Mesenchymal stem cell (in vitro differentiated cells and primary cell): ENCODE measurements around the gene SLIT3.

Source experiments
- DNase-seq: peaks from one replicate; pipeline ENCODE4 v3.0.0-alpha.2; 2013
- H2AFZ ChIP-seq: one replicate; pipeline ENCODE4 v1.6.1; 2013; ENCODE audit warnings: low read depth, mild to moderate bottlenecking, control low read depth, inconsistent platforms, low read length, moderate library complexity
- H2AK5ac ChIP-seq: 2 replicates; pipeline ENCODE4 v1.6.1; 2013; ENCODE audit warnings: low read length, moderate library complexity, mild to moderate bottlenecking, inconsistent platforms; ENCODE audit not compliant: severe bottlenecking
- H2BK120ac ChIP-seq: one replicate; pipeline ENCODE4 v1.6.1; 2013; ENCODE audit warnings: low read depth, mild to moderate bottlenecking, inconsistent platforms, low read length, moderate library complexity
- H2BK12ac ChIP-seq, 2 experiments: one replicate each; pipeline ENCODE4 v1.6.1; 2013; ENCODE audit warnings: inconsistent platforms in 2 of 2, low read length in 2 of 2, mild to moderate bottlenecking in 2 of 2, moderate library complexity in 2 of 2, control low read depth in 1 of 2
- H2BK15ac ChIP-seq: one replicate; pipeline ENCODE4 v1.6.1; 2013; ENCODE audit warnings: mild to moderate bottlenecking, low read depth, inconsistent platforms; ENCODE audit not compliant: poor library complexity, severe bottlenecking
- H2BK5ac ChIP-seq: 2 replicates; pipeline ENCODE4 v1.6.1; 2013; ENCODE audit warnings: low read depth, mild to moderate bottlenecking, low read length, control low read depth, inconsistent platforms; ENCODE audit not compliant: poor library complexity, severe bottlenecking
- H3K14ac ChIP-seq, 2 experiments: one replicate each; pipeline ENCODE4 v1.6.1; 2013; ENCODE audit warnings: inconsistent platforms in 2 of 2, low read length in 2 of 2, control low read depth in 1 of 2, mild to moderate bottlenecking in 1 of 2, moderate library complexity in 1 of 2
- H3K18ac ChIP-seq, 2 experiments: one replicate each; pipeline ENCODE4 v1.6.1; 2013; ENCODE audit warnings: inconsistent platforms in 2 of 2, low read length in 2 of 2, control low read depth in 1 of 2, low read depth in 1 of 2, mild to moderate bottlenecking in 1 of 2
- H3K23ac ChIP-seq, 2 experiments: one replicate each; pipeline ENCODE4 v1.6.1; 2013; ENCODE audit warnings: inconsistent platforms in 2 of 2, low read length in 2 of 2, mild to moderate bottlenecking in 2 of 2, moderate library complexity in 2 of 2, control low read depth in 1 of 2
- H3K27ac ChIP-seq: 2 replicates; pipeline ENCODE4 v1.5.1; 2013; ENCODE audit warnings: mild to moderate bottlenecking, moderate library complexity, low read length, control low read depth, inconsistent platforms; ENCODE audit not compliant: poor library complexity, severe bottlenecking
- H3K27me3 ChIP-seq, 2 experiments: 2 replicates each; pipeline versions ENCODE4 v1.6.1 to v1.7.0; 2013; ENCODE audit warnings: low read length in 2 of 2, mild to moderate bottlenecking in 2 of 2, moderate library complexity in 2 of 2, control low read depth in 1 of 2, inconsistent platforms in 1 of 2; ENCODE audit not compliant: control insufficient read depth in 1 of 2, insufficient read depth in 1 of 2
- H3K36me3 ChIP-seq, 2 experiments: 2 replicates each; pipeline versions ENCODE4 v1.6.1 to v1.7.0; 2013; ENCODE audit warnings: low read length in 2 of 2, control low read depth in 1 of 2, inconsistent platforms in 1 of 2, low read depth in 1 of 2, mild to moderate bottlenecking in 1 of 2; ENCODE audit not compliant: insufficient read depth in 2 of 2, control insufficient read depth in 1 of 2
- H3K4ac ChIP-seq, 2 experiments: one replicate each; pipeline ENCODE4 v1.6.1; 2013; ENCODE audit warnings: inconsistent platforms in 2 of 2, low read length in 2 of 2, mild to moderate bottlenecking in 2 of 2, moderate library complexity in 2 of 2, control low read depth in 1 of 2, low read depth in 1 of 2
- H3K4me1 ChIP-seq: 2 replicates; pipeline ENCODE4 v1.6.1; 2013; ENCODE audit warnings: low read depth, low read length, control low read depth; ENCODE audit not compliant: control insufficient read depth, insufficient read depth
- H3K4me2 ChIP-seq: 2 replicates; pipeline ENCODE4 v1.6.1; 2013; ENCODE audit warnings: low read length, mild to moderate bottlenecking, inconsistent platforms; ENCODE audit not compliant: poor library complexity, severe bottlenecking
- H3K4me3 ChIP-seq, 2 experiments: 2 replicates each; pipeline versions ENCODE4 v1.5.1 to v1.7.0; 2013; ENCODE audit warnings: low read length in 2 of 2, mild to moderate bottlenecking in 2 of 2, control low read depth in 1 of 2, low read depth in 1 of 2; ENCODE audit not compliant: insufficient read depth in 1 of 2
- H3K79me1 ChIP-seq: replicated peaks from 2 replicates; pipeline ENCODE4 v1.6.1; 2013; ENCODE audit warnings: mild to moderate bottlenecking, control low read depth, low read length, inconsistent platforms; ENCODE audit not compliant: poor library complexity, severe bottlenecking
- H3K9ac ChIP-seq: 2 replicates; pipeline ENCODE4 v1.7.0; 2013; ENCODE audit warnings: mild to moderate bottlenecking, low read length, moderate library complexity
- H3K9me3 ChIP-seq: 2 replicates; pipeline ENCODE4 v1.7.0; 2013; ENCODE audit warnings: mild to moderate bottlenecking, low read length; ENCODE audit not compliant: control insufficient read depth
- H4K8ac ChIP-seq: one replicate; pipeline ENCODE4 v1.6.1; 2013; ENCODE audit warnings: inconsistent platforms, mild to moderate bottlenecking, low read length, moderate library complexity
- H4K91ac ChIP-seq: one replicate; pipeline ENCODE4 v1.6.1; 2013; ENCODE audit warnings: mild to moderate bottlenecking, low read length, inconsistent platforms
- WGBS: methylation state at CpG from one replicate; pipeline ENCODE4 v1.1.7; 2013; ENCODE audit warnings: mixed read lengths; 5-methylcytosine and 5-hydroxymethylcytosine counted together

The SLIT3 gene

DNA sequence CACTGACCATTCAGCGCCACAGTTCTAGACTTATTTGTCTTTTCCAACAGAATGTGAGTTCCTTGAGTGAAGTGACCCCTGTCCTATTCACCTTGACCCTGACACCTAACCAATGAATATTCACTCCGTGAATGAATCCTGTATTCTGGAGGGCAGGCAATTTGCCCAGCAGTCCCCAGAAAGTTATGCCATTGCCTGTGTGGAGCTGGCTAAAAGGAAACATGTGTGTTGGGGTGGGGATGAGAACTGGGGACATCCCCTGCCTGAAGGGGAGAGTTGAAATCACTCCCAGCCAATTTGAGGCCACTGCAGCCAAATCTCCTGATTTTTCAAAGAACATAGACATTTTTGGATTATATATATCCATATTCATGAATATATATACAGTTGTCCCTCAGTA is 199.0 kb downstream of the SLIT3 start:
- no peak overlapping the region for H3K9ac ChIP-seq
- H3K9me3 ChIP-seq: no peaks in the 10 kb centered on the region
- H3K4me1 ChIP-seq: peaks cover 7% of the 10 kb centered on the region
- H2AFZ ChIP-seq: no peak overlapping the region
- H3K27ac ChIP-seq: no peak overlapping the region
- no peak for DNase-seq
- H2BK15ac ChIP-seq: no peak overlapping the region
- H3K79me1 ChIP-seq: no peaks in the 10 kb centered on the region
- no peak overlapping the region for H3K4me3 ChIP-seq
- no peak overlapping the region for H4K91ac ChIP-seq
- H4K8ac ChIP-seq: no peak overlapping the region
- no peak overlapping the region for H3K4me2 ChIP-seq
- no peak overlapping the region for H3K23ac ChIP-seq
- H2AK5ac ChIP-seq: no peak overlapping the region
- H2BK5ac ChIP-seq: no peak overlapping the region
- H2BK120ac ChIP-seq: no peak overlapping the region
- 70% methylated on average over 1 of the region's 2 CpGs for WGBS
- no peak overlapping the region for H3K14ac ChIP-seq
- H3K27me3 ChIP-seq: peaks cover 0 to 11% of the 10 kb centered on the region in 2 experiments
- no peak overlapping the region for H3K18ac ChIP-seq
- no peak overlapping the region for H2BK12ac ChIP-seq
- H3K36me3 ChIP-seq: peaks cover 0 to 33% of the 10 kb centered on the region in 2 experiments
- no peak overlapping the region for H3K4ac ChIP-seq

DNA sequence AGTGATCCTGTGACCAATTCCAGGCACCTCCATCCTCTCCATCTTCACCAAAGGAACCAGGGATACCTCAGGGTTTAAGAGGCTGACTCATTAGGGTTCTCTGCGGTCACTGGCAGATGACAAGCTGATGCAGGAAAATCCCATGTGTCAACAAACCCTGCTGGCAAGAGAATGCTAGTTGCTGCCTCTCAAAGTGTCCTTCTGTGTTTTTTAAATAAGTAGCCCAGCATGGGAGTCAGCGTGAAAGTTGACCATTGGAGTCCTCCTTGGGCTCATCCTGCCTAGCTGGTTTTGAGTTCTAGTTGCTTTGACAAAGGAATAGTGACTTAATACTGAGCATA is 200.2 kb downstream of the SLIT3 start:
- Histone ChIP-seq H2BK120ac (no peak overlapping the region), H3K4me3 (peak overlapping the region in 1 of 2 experiments; percentile 27), H3K14ac (no peak overlapping the region), H3K4ac (no peak overlapping the region), H3K27ac (no peak overlapping the region), H3K79me1 (no peaks in the 10 kb centered on the region), H3K18ac (no peak overlapping the region), H2AFZ (no peak overlapping the region), H4K8ac (no peak overlapping the region), H3K27me3 (peaks cover 0 to 4% of the 10 kb centered on the region in 2 experiments), H3K36me3 (peaks cover 0 to 26% of the 10 kb centered on the region in 2 experiments), H3K4me1 (peaks cover 7% of the 10 kb centered on the region), H3K9ac (no peak overlapping the region), H3K4me2 (no peak overlapping the region), H4K91ac (no peak overlapping the region), H2BK15ac (no peak overlapping the region), H2BK5ac (no peak overlapping the region), H2AK5ac (no peak overlapping the region), H3K23ac (no peak overlapping the region), H2BK12ac (no peak overlapping the region), H3K9me3 (no peaks in the 10 kb centered on the region)
- WGBS: 66% methylated on average over 2 of the region's 2 CpGs
- peak; percentile 5 for DNase-seq

DNA sequence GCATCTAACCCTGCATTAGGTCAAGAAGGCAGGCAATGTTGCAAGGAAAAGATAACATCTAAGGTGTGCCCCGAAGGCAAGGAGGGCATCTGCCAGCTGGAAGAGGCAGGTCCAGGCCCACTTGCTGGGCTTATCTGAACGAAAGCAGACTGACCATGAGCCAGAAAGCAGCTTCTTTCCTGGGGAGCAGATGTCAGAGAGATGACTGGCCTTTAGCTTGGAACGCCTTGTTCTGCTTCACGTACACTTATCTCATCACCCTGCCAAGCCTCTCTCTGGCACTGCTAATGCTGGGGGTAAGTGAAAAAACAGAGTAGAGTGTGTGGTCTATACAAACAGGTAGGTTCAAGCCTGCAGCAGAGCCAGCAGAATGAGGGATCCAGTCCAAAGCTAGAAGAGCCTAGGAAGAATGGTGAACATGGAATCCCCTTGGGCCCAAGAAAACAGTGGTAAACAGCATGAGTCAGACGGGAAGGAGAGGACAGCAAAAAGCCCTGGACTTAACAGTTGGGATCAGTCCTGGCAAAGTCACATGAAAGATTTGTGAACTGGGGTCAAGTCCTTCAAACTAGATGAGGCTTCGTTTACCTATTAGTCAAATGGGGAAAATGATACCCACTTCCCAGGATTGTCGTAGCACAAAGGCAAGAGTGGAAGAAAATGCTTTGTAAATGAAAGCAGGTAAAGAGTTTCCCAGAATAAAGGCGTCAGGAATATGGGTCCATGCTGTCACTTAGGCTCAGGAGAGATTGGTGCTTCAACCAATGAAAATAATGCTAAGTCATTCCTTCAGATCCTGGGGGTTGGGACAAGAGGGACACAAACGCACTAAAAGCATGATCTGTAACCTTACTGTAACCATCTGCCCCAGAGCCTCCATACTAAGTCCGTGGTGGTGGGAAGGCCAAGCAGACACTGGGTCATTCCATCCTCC is 200.9 kb downstream of the SLIT3 start:
- Histone ChIP-seq H4K91ac (no peak overlapping the region), H2AK5ac (no peak overlapping the region), H2AFZ (no peak overlapping the region), H3K79me1 (no peaks in the 10 kb centered on the region), H3K18ac (no peak overlapping the region), H3K27ac (no peak overlapping the region), H3K23ac (no peak overlapping the region), H4K8ac (no peak overlapping the region), H3K27me3 (peaks cover 0 to 4% of the 10 kb centered on the region in 2 experiments), H3K9me3 (no peaks in the 10 kb centered on the region), H3K36me3 (peaks cover 0 to 20% of the 10 kb centered on the region in 2 experiments), H3K4me1 (peaks cover 10% of the 10 kb centered on the region), H2BK15ac (no peak overlapping the region), H3K4me2 (no peak overlapping the region), H2BK120ac (no peak overlapping the region), H3K14ac (no peak overlapping the region), H2BK5ac (no peak overlapping the region), H2BK12ac (no peak overlapping the region), H3K9ac (no peak overlapping the region), H3K4ac (no peak overlapping the region), H3K4me3 (peak overlapping the region in 1 of 2 experiments; percentile 27)
- DNase-seq: no peak
- WGBS: 81% methylated on average over 7 of the region's 10 CpGs

DNA sequence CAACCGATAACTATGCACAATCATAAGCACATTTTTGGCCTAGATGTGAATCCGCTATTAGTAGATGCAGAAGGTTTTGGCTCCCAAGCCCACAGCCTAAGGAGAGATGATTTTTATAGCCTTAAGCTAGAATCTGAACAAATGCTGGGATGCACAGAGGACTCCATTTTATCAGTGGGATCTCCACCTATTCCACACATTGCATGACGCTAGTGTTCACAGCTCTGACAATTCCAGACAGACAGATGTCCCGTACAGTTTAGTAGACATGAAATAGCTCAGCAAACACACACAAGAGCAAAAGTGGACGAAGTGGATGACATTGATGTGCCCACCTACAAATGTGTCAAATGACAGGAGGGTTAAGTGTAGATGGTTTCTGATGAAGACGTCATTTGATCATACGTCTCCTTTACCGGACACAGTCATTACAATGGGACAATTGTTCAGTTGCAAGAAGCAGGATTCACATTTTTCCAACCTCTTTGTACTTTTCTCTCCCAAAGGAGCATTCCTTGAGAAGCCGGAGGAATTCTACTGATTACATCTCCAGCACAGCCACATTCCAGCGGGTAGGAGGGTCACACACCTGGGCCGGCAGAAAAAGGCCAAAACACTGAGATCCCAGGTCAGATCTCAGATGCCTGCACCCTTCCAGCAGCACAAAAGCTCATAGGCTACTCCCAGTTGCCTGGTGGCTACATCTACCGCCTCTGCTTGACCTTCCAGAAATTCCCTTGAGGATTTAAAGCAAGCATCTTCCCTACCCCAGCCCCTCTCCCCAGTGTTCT is 202.4 kb downstream of the SLIT3 start:
- Histone ChIP-seq H3K18ac (no peak overlapping the region), H2BK15ac (no peak overlapping the region), H4K8ac (no peak overlapping the region), H3K14ac (no peak overlapping the region), H2AK5ac (no peak overlapping the region), H3K4me2 (no peak overlapping the region), H3K4me3 (no peak overlapping the region), H3K9ac (no peak overlapping the region), H3K9me3 (no peaks in the 10 kb centered on the region), H3K36me3 (peaks cover 0 to 17% of the 10 kb centered on the region in 2 experiments), H3K27ac (peak overlapping the region; percentile 18), H3K4me1 (peaks cover 12% of the 10 kb centered on the region), H4K91ac (no peak overlapping the region), H3K79me1 (no peaks in the 10 kb centered on the region), H3K4ac (no peak overlapping the region), H3K23ac (no peak overlapping the region), H2BK120ac (no peak overlapping the region), H2AFZ (no peak overlapping the region), H2BK12ac (no peak overlapping the region), H3K27me3 (peaks cover 0 to 2% of the 10 kb centered on the region in 2 experiments), H2BK5ac (no peak overlapping the region)
- DNase-seq: no peak
- 92% methylated on average over 12 of the region's 12 CpGs for WGBS
